HepG2 (cell line): Measurements from ENCODE around the gene DIP2C. TPM values are rescaled to one million over a fixed set of nuclear protein-coding genes. Genes with fewer than 3 reads are reported as not detected.

Source experiments
- ATAC-seq: fragments of 200-7000 bp; cut with Tn5 transposase; 3 replicates; pipeline ENCODE4 v1.9.1; 2020; ENCODE audit warnings: mild to moderate bottlenecking, moderate library complexity
- BruUV-seq: library from RNA; stranded (reverse); fragments of 400-500 nt; replicated peaks from 2 replicates; lab custom pipeline; 2021; lab: Mats Ljungman, UMichigan
- CTCF ChIA-PET: fragments of 300-600 bp; formaldehyde crosslinking; extraction: SDS; loops from one replicate; lab custom pipeline; 2021; ENCODE audit warnings: low total read pairs, inconsistent platforms, low intra/inter-chr PET ratio; lab: Yijun Ruan, JAX
- POLR2A ChIA-PET: fragments of 350-600 bp; sonication (Branson Sonifier 250); formaldehyde crosslinking; loops from one replicate; lab custom pipeline; 2020; ENCODE audit warnings: antibody characterized with exemption, inconsistent platforms; lab: Yijun Ruan, JAX
- DNase-seq: peaks from one replicate; pipeline ENCODE4 v3.0.0-alpha.2; 2015; ENCODE audit warnings: low spot score
- FAIRE-seq: peaks from 3 replicates; lab custom pipeline; 2011; peaks lifted over from hg19 to GRCh38; lab: Jason Lieb, UNC
- H2AFZ ChIP-seq: one replicate; pipeline ENCODE4 v1.6.1; 2011; ENCODE audit warnings: low read length, inconsistent platforms
- H3K27ac ChIP-seq: fragments of 300-600 bp; 3 replicates; pipeline ENCODE4 v1.8.0; 2011; ENCODE audit warnings: mixed run types, mild to moderate bottlenecking, mixed read lengths, low read length, inconsistent platforms; ENCODE audit not compliant: insufficient read depth; ENCODE audit errors: extremely low read length
- H3K27me3 ChIP-seq, 2 experiments: fragments of 200-600 bp in 1 of 2; 2 replicates in 1 of 2; 3 replicates in 1 of 2; pipeline versions ENCODE4 v1.6.0 to v1.8.0; 2011; ENCODE audit warnings: low read length in 2 of 2, mild to moderate bottlenecking in 2 of 2, moderate library complexity in 2 of 2, inconsistent platforms in 1 of 2; ENCODE audit not compliant: insufficient read depth in 2 of 2, control insufficient read depth in 1 of 2
- H3K36me3 ChIP-seq, 2 experiments: fragments of 200-600 bp in 1 of 2; replicated peaks in 1 of 2; 2 replicates in 1 of 2; 3 replicates in 1 of 2; pipeline versions ENCODE4 v1.5.1 to v1.8.0; 2011; ENCODE audit warnings: low read length in 2 of 2, inconsistent platforms in 1 of 2; ENCODE audit not compliant: insufficient read depth in 2 of 2, control insufficient read depth in 1 of 2
- H3K4me1 ChIP-seq: 2 replicates; pipeline ENCODE4 v1.5.1; 2012; ENCODE audit warnings: low read length, inconsistent platforms; ENCODE audit not compliant: insufficient read depth
- H3K4me2 ChIP-seq: 2 replicates; pipeline ENCODE4 v1.6.0; 2011; ENCODE audit warnings: low read depth, low read length, inconsistent platforms
- H3K4me3 ChIP-seq, 3 experiments: fragments of 200-600 bp in 1 of 3; sonication (generic), shearing (Covaris generic) in 1 of 3; replicated peaks in 1 of 3; 2 replicates each; pipeline ENCODE4 v1.5.1; 2011 to 2016; ENCODE audit warnings: low read length in 3 of 3, inconsistent platforms in 2 of 3, low read depth in 2 of 3, mild to moderate bottlenecking in 2 of 3, control low read depth in 1 of 3, mixed read lengths in 1 of 3; ENCODE audit not compliant: insufficient read depth in 1 of 3
- H3K79me2 ChIP-seq: one replicate; pipeline ENCODE4 v1.6.1; 2011; ENCODE audit warnings: low read length, inconsistent platforms; ENCODE audit not compliant: insufficient read depth
- H3K9ac ChIP-seq: 2 replicates; pipeline ENCODE4 v1.6.0; 2011; ENCODE audit warnings: mild to moderate bottlenecking, low read depth, low read length, inconsistent platforms; ENCODE audit not compliant: insufficient read depth
- H3K9me3 ChIP-seq: 2 replicates; pipeline ENCODE4 v1.5.1; 2012; ENCODE audit warnings: mild to moderate bottlenecking, low read length
- H4K20me1 ChIP-seq: 2 replicates; pipeline ENCODE4 v1.6.0; 2011; ENCODE audit warnings: inconsistent platforms, mild to moderate bottlenecking, low read length, moderate library complexity; ENCODE audit not compliant: insufficient read depth
- CENPT ChIP-seq: sonication (generic); formaldehyde crosslinking; IDR thresholded peaks from 2 replicates; pipeline ENCODE4 v1.8.0; 2022; ENCODE audit warnings: low read depth, mild to moderate bottlenecking, moderate library complexity, missing genetic modification reagents
- CREB1 ChIP-seq, 2 experiments: fragments of 450-650 bp in 1 of 2; IDR thresholded peaks; 2 replicates each; pipeline ENCODE4 v1.6.1; 2016 to 2017; ENCODE audit warnings: control low read depth in 1 of 2, mild to moderate bottlenecking in 1 of 2, missing compliant biosample characterization in 1 of 2, missing genetic modification characterization in 1 of 2
- HNRNPH1 ChIP-seq: fragments of 200-400 bp; formaldehyde crosslinking; optimal IDR thresholded peaks from 2 replicates; pipeline ENCODE3; 2017; ENCODE audit warnings: mild to moderate bottlenecking, low read depth, low read length
- IRF1 ChIP-seq: sonication (generic); formaldehyde crosslinking; IDR thresholded peaks from 2 replicates; pipeline ENCODE4 v1.4.0; 2020; ENCODE audit warnings: low read depth, mild to moderate bottlenecking, missing genetic modification reagents
- KLF6 ChIP-seq: IDR thresholded peaks from 2 replicates; pipeline ENCODE4 v1.8.0; 2016; ENCODE audit warnings: missing biosample characterization, missing genetic modification reagents
- NR2F2 ChIP-seq: IDR thresholded peaks from 2 replicates; pipeline ENCODE4 v1.6.1; 2012; ENCODE audit warnings: low read depth, inconsistent platforms, borderline replicate concordance
- PBX2 ChIP-seq: IDR thresholded peaks from 2 replicates; pipeline ENCODE4 v1.6.1; 2016; ENCODE audit warnings: control low read depth
- RARA ChIP-seq: IDR thresholded peaks from 2 replicates; pipeline ENCODE4 v1.6.1; 2016; ENCODE audit warnings: missing genetic modification reagents, missing compliant biosample characterization
- RCOR2 ChIP-seq: IDR thresholded peaks from 2 replicates; pipeline ENCODE4 v1.6.1; 2016; ENCODE audit warnings: missing biosample characterization, missing genetic modification reagents
- TCF12 ChIP-seq, 2 experiments: fragments of 450-650 bp in 1 of 2; sonication (generic) in 1 of 2; formaldehyde crosslinking in 1 of 2; IDR thresholded peaks; 2 replicates each; pipeline versions ENCODE4 v1.6.1 to v1.8.0; 2017 to 2022; ENCODE audit warnings: antibody characterized with exemption in 1 of 2, mild to moderate bottlenecking in 1 of 2, missing genetic modification reagents in 1 of 2, moderate library complexity in 1 of 2
- ZBTB1 ChIP-seq: sonication (generic); formaldehyde crosslinking; IDR thresholded peaks from 2 replicates; pipeline ENCODE4 v1.4.0; 2020; ENCODE audit warnings: missing genetic modification reagents, borderline replicate concordance
- ZEB1 ChIP-seq: IDR thresholded peaks from 2 replicates; pipeline ENCODE4 v1.6.1; 2012; ENCODE audit warnings: mild to moderate bottlenecking, low read depth, inconsistent platforms; ENCODE audit not compliant: insufficient replicate concordance
- ZKSCAN5 ChIP-seq: sonication (generic); formaldehyde crosslinking; IDR thresholded peaks from 2 replicates; pipeline ENCODE4 v1.5.1; 2020; ENCODE audit warnings: mild to moderate bottlenecking, missing genetic modification reagents
- ZNF275 ChIP-seq: sonication (generic); formaldehyde crosslinking; IDR thresholded peaks from 2 replicates; pipeline ENCODE4 v1.8.0; 2022; ENCODE audit warnings: missing genetic modification reagents, mild to moderate bottlenecking, inconsistent platforms, borderline replicate concordance
- ZNF383 ChIP-seq: sonication (generic); formaldehyde crosslinking; IDR thresholded peaks from 2 replicates; pipeline ENCODE4 v1.4.0; 2020; ENCODE audit warnings: missing genetic modification reagents, mild to moderate bottlenecking, borderline replicate concordance
- ZNF7 ChIP-seq: IDR thresholded peaks from 2 replicates; pipeline ENCODE4 v1.6.1; 2016; ENCODE audit warnings: missing biosample characterization, missing genetic modification reagents
- ZNF737 ChIP-seq: sonication (generic); formaldehyde crosslinking; IDR thresholded peaks from 2 replicates; pipeline ENCODE4 v1.5.0; 2020; ENCODE audit warnings: missing genetic modification reagents, mild to moderate bottlenecking, borderline replicate concordance
- WGBS: methylation state at CpG from one replicate; pipeline ENCODE4 v1.1.6; 2017; ENCODE audit warnings: low lambda C conversion rate; 5-methylcytosine and 5-hydroxymethylcytosine counted together
- in situ Hi-C: cut with HindIII; loops from 2 replicates; pipeline ENCODE4 v1.10.0; 2017; ENCODE audit warnings: low pct_unique_long_range_greater_than_20kb; ENCODE audit not compliant: extremely low pct_ligation_motif_present
- intact Hi-C: fragments of 100-400 bp; cut with micrococcal nuclease; formaldehyde crosslinking; loops from one replicate; pipeline ENCODE4 v1.10.0; 2022; ENCODE audit not compliant: unreplicated experiment
- polyA plus RNA-seq, 8 experiments: library from polyadenylated mRNA; depleted of rRNA in 3 of 8; stranded (reverse) in 7 of 8; unstranded in 1 of 8; fragments of >200 nt; fragmentation: Illumina TruSeq in 4 of 8; extraction: Trizol in 4 of 8; gene quantifications; 2 replicates each; pipeline versions ENCODE4 v1.2.1 to v1.2.3, GENCODE V29; 2011 to 2016; ENCODE audit warnings: low read depth in 4 of 8, missing spikeins in 1 of 8, mixed read lengths in 1 of 8; ENCODE audit not compliant: insufficient read depth in 1 of 8
- total RNA-seq, 5 experiments: library from RNA; depleted of rRNA; stranded (reverse); fragments of >200 nt; fragmentation: Illumina TruSeq; extraction: Trizol; gene quantifications; 2 replicates each; pipeline ENCODE4 v1.2.3, GENCODE V29; 2016; ENCODE audit warnings: low read depth in 1 of 5
- TF ChIP-seq, protein P1 (sequence below): sonication (generic); formaldehyde crosslinking; IDR thresholded peaks from 2 replicates; pipeline ENCODE4 v1.8.0; 2022; ENCODE audit warnings: mild to moderate bottlenecking, missing genetic modification reagents
- TF ChIP-seq, protein P2 (sequence below): sonication (generic); formaldehyde crosslinking; IDR thresholded peaks from 2 replicates; pipeline ENCODE4 v1.5.0; 2020; ENCODE audit warnings: missing genetic modification reagents

Gene DIP2C
- total and polyA plus RNA-seq, 2 of the 13 experiments (the other 11 are each of a cell fraction or from before 2014, with no cell fraction given): 2.2 to 2.7 TPM

DNA sequence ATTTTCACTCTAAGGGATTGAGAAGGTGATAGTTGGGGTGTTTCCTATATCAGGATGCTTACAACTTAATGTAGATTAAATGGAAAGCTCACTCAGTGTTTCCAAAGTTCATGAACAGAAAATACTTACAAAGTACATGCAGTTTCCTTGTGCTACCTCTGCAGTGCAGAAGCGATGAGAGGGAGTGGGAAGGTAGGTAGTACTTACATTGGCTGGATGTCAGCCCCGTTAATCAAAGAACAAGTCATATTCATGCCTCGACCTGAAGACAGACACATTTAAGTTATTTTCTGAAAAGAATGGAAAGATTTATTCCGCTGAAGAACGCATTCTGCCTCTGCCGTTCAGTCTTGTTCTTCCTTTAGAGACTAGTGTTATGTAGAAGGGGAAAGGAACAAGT lies 461.1 kb downstream of the DIP2C start (continued):
- TF ChIP-seq, protein P1, sequence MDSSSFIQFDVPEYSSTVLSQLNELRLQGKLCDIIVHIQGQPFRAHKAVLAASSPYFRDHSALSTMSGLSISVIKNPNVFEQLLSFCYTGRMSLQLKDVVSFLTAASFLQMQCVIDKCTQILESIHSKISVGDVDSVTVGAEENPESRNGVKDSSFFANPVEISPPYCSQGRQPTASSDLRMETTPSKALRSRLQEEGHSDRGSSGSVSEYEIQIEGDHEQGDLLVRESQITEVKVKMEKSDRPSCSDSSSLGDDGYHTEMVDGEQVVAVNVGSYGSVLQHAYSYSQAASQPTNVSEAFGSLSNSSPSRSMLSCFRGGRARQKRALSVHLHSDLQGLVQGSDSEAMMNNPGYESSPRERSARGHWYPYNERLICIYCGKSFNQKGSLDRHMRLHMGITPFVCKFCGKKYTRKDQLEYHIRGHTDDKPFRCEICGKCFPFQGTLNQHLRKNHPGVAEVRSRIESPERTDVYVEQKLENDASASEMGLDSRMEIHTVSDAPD: no peak
- TF ChIP-seq NR2F2 (no peak), CENPT (no peak)

DNA sequence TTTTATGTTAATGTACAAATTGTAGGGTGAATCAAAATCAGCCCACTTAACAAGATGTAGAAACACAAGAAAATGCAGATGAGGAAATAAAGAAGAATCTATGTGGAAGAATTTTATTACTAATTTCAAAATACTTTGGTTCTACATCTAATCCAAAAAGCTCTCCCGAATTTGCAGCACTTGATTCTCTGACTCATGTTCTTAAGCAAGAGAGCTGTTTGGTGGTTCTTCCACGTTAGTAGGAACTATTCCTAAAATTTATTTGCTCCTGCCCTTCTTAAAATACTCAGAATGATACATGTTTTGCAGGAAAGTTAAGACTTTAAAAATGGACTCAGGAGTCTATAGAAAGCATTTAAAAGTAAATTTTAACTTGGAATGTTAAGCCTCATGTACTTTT lies 462.5 kb downstream of the DIP2C start:
- no peak overlapping the region for H3K4me3 ChIP-seq
- intact Hi-C loops (no loop called here), in situ Hi-C loops (no loop called here)
- no peaks in the 10 kb centered on the region for H4K20me1 ChIP-seq
- ChIA-PET CTCF (no interaction called here), POLR2A (no interaction called here)
- H3K4me2 ChIP-seq: no peak overlapping the region
- no peak for FAIRE-seq
- no peak for ATAC-seq
- no peak overlapping the region for H3K27ac ChIP-seq
- no peaks in the 10 kb centered on the region for H3K9me3 ChIP-seq
- H3K36me3 ChIP-seq: peaks cover 0 to 2% of the 10 kb centered on the region in 2 experiments; a peak in 2 of 5 replicates
- H3K79me2 ChIP-seq: no peaks in the 10 kb centered on the region
- DNase-seq: no peak
- no peaks in the 10 kb centered on the region for H3K4me1 ChIP-seq
- H2AFZ ChIP-seq: no peak overlapping the region
- 93% methylated on average over 2 of the region's 2 CpGs for WGBS
- no peak overlapping the region for H3K9ac ChIP-seq
- H3K27me3 ChIP-seq: no peaks in the 10 kb centered on the region
- no TSS peak for BruUV-seq
- TF ChIP-seq PBX2 (CRISPR knock-in tag) (no peak), TCF12 (IDR thresholded peaks at IDR 0.05) (no peak), TCF12 (CRISPR knock-in tag; IDR thresholded peaks at IDR 0.05) (no peak), HNRNPH1 (no peak), ZKSCAN5 (CRISPR knock-in tag) (no peak), ZNF383 (CRISPR knock-in tag) (no peak), ZNF737 (CRISPR knock-in tag) (no peak), ZNF7 (CRISPR knock-in tag) (no peak), ZNF275 (CRISPR knock-in tag) (no peak), RCOR2 (CRISPR knock-in tag) (no peak), CREB1 (IDR thresholded peaks at IDR 0.05) (no peak), CREB1 (CRISPR knock-in tag; IDR thresholded peaks at IDR 0.05) (no peak), ZEB1 (no peak), KLF6 (CRISPR knock-in tag) (no peak), RARA (no peak), IRF1 (no peak), ZBTB1 (no peak)
- TF ChIP-seq, protein P2, sequence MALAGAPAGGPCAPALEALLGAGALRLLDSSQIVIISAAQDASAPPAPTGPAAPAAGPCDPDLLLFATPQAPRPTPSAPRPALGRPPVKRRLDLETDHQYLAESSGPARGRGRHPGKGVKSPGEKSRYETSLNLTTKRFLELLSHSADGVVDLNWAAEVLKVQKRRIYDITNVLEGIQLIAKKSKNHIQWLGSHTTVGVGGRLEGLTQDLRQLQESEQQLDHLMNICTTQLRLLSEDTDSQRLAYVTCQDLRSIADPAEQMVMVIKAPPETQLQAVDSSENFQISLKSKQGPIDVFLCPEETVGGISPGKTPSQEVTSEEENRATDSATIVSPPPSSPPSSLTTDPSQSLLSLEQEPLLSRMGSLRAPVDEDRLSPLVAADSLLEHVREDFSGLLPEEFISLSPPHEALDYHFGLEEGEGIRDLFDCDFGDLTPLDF (CRISPR knock-in tag): no peak
